Stimulated activated naive CD8-positive, alpha-beta T cell treated with anti-CD3 and anti-CD28 coated beads, Interleukin-15, amount 100 ng/mL, for 72 hours (primary cell): ENCODE measurements around the gene CHRNE.
A peak's percentile ranks its signal among the peaks of the same experiment; 100 is the strongest.

ENCODE experiments used
- ATAC-seq: fragments of 150-1000 bp; cut with Tn5 transposase; 2 replicates; pipeline ENCODE4 v1.10.0; 2021; ENCODE audit warnings: mild to moderate bottlenecking, moderate library complexity
- DNase-seq, 2 donors: peaks; one replicate each; pipeline ENCODE4 v3.0.0; 2021 to 2022
- H3K27ac Mint-ChIP-seq, 2 donors: one replicate each; pipeline ENCODE4 v1.8.0; 2022; ENCODE audit warnings: mild to moderate bottlenecking in 2 of 2, mixed read lengths in 2 of 2, moderate library complexity in 2 of 2
- H3K27me3 Mint-ChIP-seq: one replicate; pipeline ENCODE4 v1.8.0; 2022; ENCODE audit warnings: mixed read lengths
- H3K4me1 Mint-ChIP-seq: one replicate; pipeline ENCODE4 v1.8.0; 2022; ENCODE audit warnings: mild to moderate bottlenecking, mixed read lengths
- H3K4me3 Mint-ChIP-seq, 2 donors: one replicate each; pipeline ENCODE4 v1.8.0; 2022; ENCODE audit warnings: mild to moderate bottlenecking in 2 of 2, mixed read lengths in 2 of 2, moderate library complexity in 1 of 2
- H3K9me3 Mint-ChIP-seq, 2 donors: one replicate each; pipeline ENCODE4 v1.8.0; 2022; ENCODE audit warnings: mixed read lengths in 2 of 2

CHRNE gene

GRCh38 chr17:4944163-4944553, 41.3 kb upstream of the CHRNE start:
- peak overlapping the region; percentile 93 to 94 for H3K4me3 Mint-ChIP-seq
- DNase-seq: peak; percentile 56 to 73
- H3K9me3 Mint-ChIP-seq: no peaks in the 10 kb centered on the region
- peak; percentile 31 for ATAC-seq
- H3K27ac Mint-ChIP-seq: peak overlapping the region; percentile 93 to 97
- H3K27me3 Mint-ChIP-seq: no peaks in the 10 kb centered on the region
- H3K4me1 Mint-ChIP-seq: peaks cover 50% of the 10 kb centered on the region

GRCh38 chr17:4942760-4943508, 40.0 kb upstream of the CHRNE start:
- Mint-ChIP-seq H3K4me1 (peaks cover 62% of the 10 kb centered on the region), H3K4me3 (peak overlapping the region; percentile 93 to 94), H3K27me3 (no peaks in the 10 kb centered on the region), H3K9me3 (no peaks in the 10 kb centered on the region), H3K27ac (peak overlapping the region; percentile 77 to 99)
- no peak for ATAC-seq
- no peak for DNase-seq

GRCh38 chr17:4941319-4941610, 38.4 kb upstream of the CHRNE start:
- Mint-ChIP-seq H3K4me1 (peaks cover 78% of the 10 kb centered on the region), H3K27ac (peak overlapping the region; percentile 98 to 99), H3K4me3 (peak overlapping the region; percentile 93 to 94), H3K9me3 (no peaks in the 10 kb centered on the region), H3K27me3 (no peaks in the 10 kb centered on the region)
- ATAC-seq (no peak), DNase-seq (no peak)

- Mint-ChIP-seq H3K9me3 (no peaks in the 10 kb centered on the region), H3K4me1 (peaks cover 81% of the 10 kb centered on the region), H3K27ac (peak overlapping the region; percentile 98 to 99), H3K27me3 (no peaks in the 10 kb centered on the region), H3K4me3 (peak overlapping the region; percentile 93 to 94)
- DNase-seq: peak in 1 of 2 donors; percentile 63
- ATAC-seq: no peak
Observed at GRCh38 chr17:4940555-4941318, 37.8 kb upstream of the CHRNE start.

GRCh38 chr17:4939796-4940554, 37.1 kb upstream of the CHRNE start, which contains the start of the genes RNF167 and SLC25A11:
RNF167 (plus strand) TSS chr17:4940268; CDS start chr17:4940910, 642 bp downstream.
SLC25A11 (minus strand) TSS chr17:4940046; CDS start chr17:4939910, 136 bp downstream.
- H3K4me3 Mint-ChIP-seq: peak within 1 kb of the TSS; percentile 93 to 94
- H3K4me1 Mint-ChIP-seq: peaks cover 76% of the 10 kb centered on the region
- H3K27me3 Mint-ChIP-seq: no peaks in the 10 kb centered on the region
- no peaks in the 10 kb centered on the region for H3K9me3 Mint-ChIP-seq
- H3K27ac Mint-ChIP-seq: peak within 1 kb of the TSS; percentile 98 to 99
- ATAC-seq (peak; percentile 84), DNase-seq (peak; percentile 96 to 99)

GRCh38 chr17:4939546-4939795, 36.6 kb upstream of the CHRNE start:
- Mint-ChIP-seq H3K4me3 (peak overlapping the region; percentile 93 to 94), H3K9me3 (no peaks in the 10 kb centered on the region), H3K27me3 (peaks cover 2% of the 10 kb centered on the region), H3K4me1 (peaks cover 76% of the 10 kb centered on the region), H3K27ac (peak overlapping the region; percentile 57 to 99)
- ATAC-seq (peak; percentile 2), DNase-seq (no peak)

GRCh38 chr17:4938688-4939545, 36.0 kb upstream of the CHRNE start:
- Mint-ChIP-seq H3K27me3 (peaks cover 7% of the 10 kb centered on the region), H3K4me3 (peak overlapping the region; percentile 93 to 94), H3K9me3 (no peaks in the 10 kb centered on the region), H3K4me1 (peaks cover 76% of the 10 kb centered on the region), H3K27ac (peak overlapping the region; percentile 85 to 99)
- ATAC-seq (no peak), DNase-seq (no peak)

GRCh38 chr17:4938069-4938491, 35.2 kb upstream of the CHRNE start:
- DNase-seq: no peak
- Mint-ChIP-seq H3K9me3 (no peaks in the 10 kb centered on the region), H3K4me3 (peak overlapping the region; percentile 93 to 94), H3K4me1 (peaks cover 76% of the 10 kb centered on the region), H3K27me3 (peaks cover 16% of the 10 kb centered on the region), H3K27ac (peak overlapping the region; percentile 10 to 63)
- no peak for ATAC-seq

GRCh38 chr17:4937553-4937952, 34.7 kb upstream of the CHRNE start:
- Mint-ChIP-seq H3K4me1 (peaks cover 76% of the 10 kb centered on the region), H3K4me3 (peak overlapping the region in 1 of 2 donors; percentile 94), H3K27me3 (peaks cover 20% of the 10 kb centered on the region), H3K27ac (peak overlapping the region in 1 of 2 donors; percentile 85), H3K9me3 (no peaks in the 10 kb centered on the region)
- DNase-seq: no peak
- no peak for ATAC-seq

GRCh38 chr17:4936436-4936835, 33.5 kb upstream of the CHRNE start:
- Mint-ChIP-seq H3K27ac (no peak overlapping the region), H3K4me1 (peaks cover 73% of the 10 kb centered on the region), H3K27me3 (peaks cover 20% of the 10 kb centered on the region), H3K4me3 (no peak overlapping the region), H3K9me3 (no peaks in the 10 kb centered on the region)
- DNase-seq (no peak), ATAC-seq (no peak)

- no peak for DNase-seq
- Mint-ChIP-seq H3K9me3 (no peaks in the 10 kb centered on the region), H3K27me3 (peaks cover 20% of the 10 kb centered on the region), H3K27ac (peak overlapping the region in 1 of 2 donors; percentile 31), H3K4me1 (peaks cover 70% of the 10 kb centered on the region), H3K4me3 (no peak overlapping the region)
- ATAC-seq: no peak
Observed at GRCh38 chr17:4935650-4936049, 32.8 kb upstream of the CHRNE start.

GRCh38 chr17:4934173-4934979, 31.5 kb upstream of the CHRNE start:
- Mint-ChIP-seq H3K27ac (peak overlapping the region in 1 of 2 donors; percentile 46), H3K27me3 (peaks cover 20% of the 10 kb centered on the region), H3K4me1 (peaks cover 70% of the 10 kb centered on the region), H3K9me3 (no peaks in the 10 kb centered on the region), H3K4me3 (peak overlapping the region; percentile 20 to 54)
- DNase-seq (peak in 1 of 2 donors; percentile 31), ATAC-seq (peak; percentile 77)

GRCh38 chr17:4933646-4934045, 30.7 kb upstream of the CHRNE start:
- H3K4me3 Mint-ChIP-seq: peak overlapping the region in 1 of 2 donors; percentile 54
- peak; percentile 10 for ATAC-seq

GRCh38 chr17:4932756-4933155, 29.9 kb upstream of the CHRNE start:
- Mint-ChIP-seq H3K27me3 (peaks cover 20% of the 10 kb centered on the region), H3K9me3 (no peaks in the 10 kb centered on the region), H3K27ac (no peak overlapping the region), H3K4me1 (peaks cover 55% of the 10 kb centered on the region), H3K4me3 (no peak overlapping the region)
- no peak for DNase-seq
- no peak for ATAC-seq

More at GRCh38 chr17:4933646-4934045, 30.7 kb upstream of the CHRNE start:
- no peak for DNase-seq
- Mint-ChIP-seq H3K27me3 (peaks cover 20% of the 10 kb centered on the region), H3K4me1 (peaks cover 64% of the 10 kb centered on the region), H3K9me3 (no peaks in the 10 kb centered on the region), H3K27ac (peak overlapping the region in 1 of 2 donors; percentile 60)
